Stimulated activated CD4-positive, alpha-beta T cell treated with anti-CD3 and anti-CD28 coated beads, Interleukin-4, amount 100 ng/mL, for 24 hours (primary cell): ENCODE results near the gene DSCAML1.
"Not testable (repeated sequence)": the region's sequence is repeated elsewhere in the genome, so short reads cannot be mapped to it uniquely, and the experiment has no call there.

Experiments used
- DNase-seq: peaks from one replicate; pipeline ENCODE4 v3.0.0-alpha.2; 2020

Gene DSCAML1

DNA sequence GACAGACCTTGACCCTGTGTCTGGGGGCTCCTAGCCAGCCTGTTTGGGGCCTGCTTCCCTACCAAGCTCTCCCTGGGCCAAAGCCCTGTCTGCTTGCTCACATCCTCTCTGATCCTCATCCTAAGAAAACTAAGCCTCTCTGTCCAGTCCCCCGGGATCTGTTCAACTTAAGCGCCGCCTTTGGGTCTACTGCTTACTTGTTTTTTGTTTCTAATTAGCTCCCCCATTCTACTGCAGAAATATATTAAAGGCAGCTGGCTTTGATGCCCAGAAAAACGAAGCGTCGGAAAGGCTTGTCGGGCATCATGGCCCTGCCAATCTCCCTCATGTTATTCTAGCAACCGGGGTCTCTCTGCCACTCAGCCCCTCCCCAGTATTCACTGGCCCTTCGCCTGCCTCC lies 3.4 kb downstream of the DSCAML1 start:
- no peak for DNase-seq

DNA sequence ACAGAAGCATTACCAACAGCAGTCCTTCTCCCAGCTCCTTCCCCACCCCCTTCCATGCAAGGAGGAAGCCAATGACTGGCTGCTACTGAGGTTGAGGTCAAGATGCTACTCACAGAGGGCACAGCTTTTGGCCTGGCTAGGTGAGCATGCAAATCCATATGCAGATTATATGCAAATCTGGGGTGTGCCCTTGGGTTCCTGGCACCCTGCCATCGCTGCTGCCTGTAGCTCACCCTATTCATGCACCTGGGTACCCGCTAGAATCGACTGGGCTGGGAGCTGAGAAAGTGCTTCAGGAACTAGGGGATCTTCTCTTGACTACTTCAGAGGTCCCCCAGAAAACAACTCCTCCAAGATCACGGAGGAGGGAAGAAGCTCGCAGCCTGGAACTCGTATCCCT lies 4.0 kb downstream of the DSCAML1 start:
- no peak for DNase-seq

DNA sequence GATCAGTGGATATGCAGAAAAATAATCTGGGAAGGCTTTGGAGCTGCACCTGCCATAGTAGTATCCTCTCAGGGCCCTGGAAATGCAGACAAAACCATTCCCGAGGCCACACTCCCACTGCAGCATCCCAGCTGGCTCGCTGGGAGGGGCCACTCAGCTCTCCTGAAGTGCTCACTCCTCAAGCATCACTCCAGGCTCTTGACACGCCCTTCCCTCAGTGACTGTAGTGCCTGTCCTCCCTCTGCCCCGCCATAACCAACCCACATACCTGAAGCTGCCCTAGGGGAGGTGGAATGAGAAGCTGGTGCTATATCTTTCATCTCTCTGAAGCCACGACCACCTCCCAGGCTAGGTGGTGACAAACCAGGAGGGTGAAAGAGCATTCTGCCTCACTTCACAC lies 4.8 kb downstream of the DSCAML1 start:
- DNase-seq: no peak

DNA sequence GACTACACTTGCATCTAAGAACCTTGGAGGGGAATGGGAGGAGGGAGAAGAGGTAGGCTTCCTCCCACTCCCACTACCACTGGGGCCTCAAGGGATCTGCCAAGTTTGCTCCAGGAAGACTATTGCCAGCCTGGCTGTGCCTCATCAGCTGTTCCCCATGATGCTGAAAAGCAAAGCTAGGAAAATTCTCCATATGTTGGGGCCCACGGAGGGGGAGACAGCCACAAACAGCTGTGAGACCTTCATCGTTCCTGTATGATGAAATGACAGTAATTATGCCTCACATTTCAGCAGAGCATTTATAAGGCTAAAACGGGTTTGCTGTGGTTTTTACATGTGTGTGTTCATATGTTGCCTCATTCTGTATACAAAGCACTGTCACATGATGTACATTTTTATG lies 6.7 kb downstream of the DSCAML1 start:
- no peak for DNase-seq

DNA sequence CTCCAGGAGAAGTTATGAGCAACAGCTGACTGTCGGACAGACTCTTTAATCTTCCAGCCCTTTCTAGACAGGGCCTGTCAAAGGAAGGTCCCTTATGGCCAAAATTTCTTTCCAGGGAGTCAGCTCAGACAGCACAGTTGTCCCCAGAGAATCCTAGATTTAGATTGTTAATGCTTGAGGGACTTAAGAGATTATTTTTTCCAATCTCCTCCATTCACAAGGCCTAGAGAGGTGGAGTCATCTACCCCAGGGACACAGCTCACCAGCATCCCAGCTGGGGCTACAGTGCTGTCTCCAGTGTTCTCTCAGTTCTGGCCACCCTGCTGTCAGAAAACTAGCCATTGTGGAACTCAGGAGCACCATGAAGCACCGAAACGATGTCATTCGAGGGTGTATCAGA lies 7.8 kb downstream of the DSCAML1 start:
- no peak for DNase-seq

DNA sequence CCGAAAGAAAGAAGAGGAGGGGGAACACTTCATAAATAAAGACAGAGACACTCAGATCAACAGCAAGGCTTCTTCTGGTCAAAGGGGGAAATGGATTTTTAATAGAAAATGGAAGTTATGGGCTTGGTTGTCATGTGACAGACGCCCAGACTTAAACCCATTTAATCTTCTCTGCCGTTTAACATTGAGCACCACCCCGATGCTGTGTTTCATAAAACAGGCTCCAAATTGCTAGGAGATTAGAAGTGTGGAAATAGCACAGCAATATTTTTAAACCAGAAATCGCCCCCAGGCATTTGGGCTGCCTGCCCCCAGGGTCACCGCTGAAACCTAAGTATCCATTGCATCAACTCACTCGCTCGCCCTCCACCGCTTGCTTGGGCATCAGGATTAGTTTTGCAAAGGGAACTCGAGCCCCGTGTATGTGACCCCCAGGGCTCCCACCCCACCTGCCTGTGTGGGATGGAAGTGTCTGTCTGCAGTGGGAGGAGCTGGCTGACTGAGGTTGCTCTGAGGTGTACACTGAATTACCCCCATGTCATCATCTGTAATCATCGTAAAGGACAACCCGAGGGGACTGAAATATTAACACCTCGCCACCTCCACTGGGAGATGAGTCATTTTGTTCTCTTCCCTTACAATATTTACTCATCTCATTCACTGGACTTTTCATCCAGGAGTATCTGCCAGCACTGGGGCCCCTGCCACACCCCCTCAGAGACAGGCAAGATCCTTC lies 10.7 kb downstream of the DSCAML1 start:
- no peak for DNase-seq

DNA sequence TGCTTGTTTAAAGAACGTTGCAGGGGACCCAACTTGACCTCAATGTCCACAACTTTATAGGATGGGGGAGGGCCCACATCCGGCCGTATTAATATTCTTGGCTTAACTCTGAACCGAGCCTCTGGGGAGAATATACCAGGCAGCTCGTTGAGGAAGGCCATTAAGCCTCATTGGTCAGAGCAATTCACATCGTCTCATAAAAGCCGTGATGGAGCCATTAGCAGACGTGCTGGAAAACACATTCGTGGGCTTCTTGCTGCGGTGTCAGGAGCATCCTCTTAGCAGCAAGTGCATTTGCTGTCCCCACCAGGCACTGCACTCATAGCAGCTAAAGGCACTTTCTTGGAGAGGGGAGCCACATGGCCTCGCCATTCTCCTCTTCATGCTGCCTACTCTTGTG lies 14.9 kb downstream of the DSCAML1 start:
- no peak for DNase-seq

DNA sequence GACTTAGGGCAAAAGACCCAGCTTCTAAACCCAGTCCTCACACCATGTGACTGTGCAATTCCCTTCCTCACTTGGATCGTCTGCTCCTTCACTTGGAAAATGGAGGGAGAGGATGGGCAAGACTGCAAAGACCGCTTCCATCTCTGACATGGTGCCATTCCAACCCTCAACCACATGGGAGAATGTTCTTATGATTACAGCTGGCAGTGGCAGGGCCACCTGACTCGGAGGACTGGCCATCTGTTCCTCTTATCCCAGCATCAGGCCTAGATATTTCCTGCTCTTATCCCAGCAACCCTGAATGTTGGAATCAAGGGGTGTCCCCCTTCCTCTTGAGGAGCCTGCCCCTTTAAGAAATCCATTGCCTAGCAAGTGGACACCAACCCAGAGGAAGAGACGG lies 15.4 kb downstream of the DSCAML1 start:
- DNase-seq: no peak

DNA sequence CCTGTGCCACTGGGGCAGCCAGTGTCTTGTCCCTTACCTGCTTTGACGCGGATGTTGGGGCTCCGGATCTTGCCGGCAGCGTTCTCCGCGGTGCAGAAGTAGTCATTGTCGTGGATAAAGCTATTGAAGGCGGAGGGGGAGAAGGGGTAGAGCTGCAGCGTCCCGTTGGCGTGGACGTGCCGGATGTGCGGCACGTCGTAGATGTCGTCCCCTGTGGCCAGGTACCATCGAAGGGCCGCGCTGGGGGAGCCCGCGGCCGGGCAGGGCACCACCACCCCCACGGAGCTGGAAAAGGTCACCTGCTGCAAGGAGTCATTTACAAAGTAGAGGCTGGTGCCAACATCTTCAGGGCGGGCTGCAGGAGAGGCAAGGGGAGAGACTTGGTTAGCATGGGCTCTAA lies 16.6 kb downstream of the DSCAML1 start:
- no peak for DNase-seq

DNA sequence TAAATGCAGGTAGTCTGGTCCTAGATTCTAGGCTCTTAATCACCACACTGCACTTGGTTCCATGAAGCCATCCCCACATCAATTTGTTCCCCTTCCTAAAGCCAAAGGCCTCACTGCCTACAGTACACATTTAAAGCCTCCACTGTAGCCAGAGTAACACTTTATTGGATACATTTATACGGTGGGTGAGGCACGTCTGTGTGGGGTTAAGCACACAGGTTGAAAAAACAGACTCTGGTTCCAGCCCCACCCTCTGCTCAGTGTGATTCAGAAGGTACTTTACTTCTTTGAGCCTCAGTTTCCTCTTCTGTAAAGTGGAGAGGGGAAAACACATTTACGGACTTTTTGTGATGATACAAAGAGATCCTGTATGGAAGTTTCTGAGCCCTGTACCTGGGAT lies 22.5 kb downstream of the DSCAML1 start:
- DNase-seq: no peak

DNA sequence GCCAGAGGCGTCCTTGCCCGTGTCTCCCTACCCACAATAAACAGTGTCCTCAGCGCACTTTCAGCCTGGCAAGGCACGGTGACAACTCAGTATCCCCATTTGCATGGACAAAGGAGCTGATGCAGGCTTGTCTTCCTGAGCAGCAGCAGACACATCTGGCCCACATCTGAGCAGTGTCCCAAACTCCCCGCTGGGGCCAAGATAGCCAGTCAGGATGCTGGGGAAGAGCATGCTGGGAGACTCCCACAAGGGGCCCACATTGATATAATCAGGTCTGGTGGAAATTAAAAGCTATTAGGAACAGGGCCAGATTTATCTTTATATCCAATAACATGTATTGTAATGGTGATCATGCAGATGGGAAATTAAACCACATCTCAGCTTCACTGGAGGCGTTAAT lies 24.7 kb downstream of the DSCAML1 start:
- no peak for DNase-seq

DNA sequence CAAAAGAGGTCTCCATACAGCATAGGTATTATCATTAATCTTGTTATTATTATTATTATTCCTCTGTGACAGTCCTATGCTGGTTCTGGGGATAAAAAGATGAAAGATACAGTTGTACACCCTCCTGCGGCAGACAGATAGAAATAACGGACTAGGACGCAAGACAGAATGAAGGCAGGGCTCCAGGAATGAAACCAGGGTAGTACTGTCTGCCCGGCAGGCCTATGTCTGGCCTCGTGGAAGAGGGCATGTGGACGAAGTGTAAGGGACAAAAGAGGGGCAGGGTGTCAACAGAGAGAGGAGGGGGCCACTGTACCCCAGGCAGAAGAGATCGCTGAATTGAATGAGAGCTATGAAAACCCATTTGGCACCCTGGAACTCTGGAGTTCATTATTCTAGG lies 25.2 kb downstream of the DSCAML1 start:
- no peak for DNase-seq

DNA sequence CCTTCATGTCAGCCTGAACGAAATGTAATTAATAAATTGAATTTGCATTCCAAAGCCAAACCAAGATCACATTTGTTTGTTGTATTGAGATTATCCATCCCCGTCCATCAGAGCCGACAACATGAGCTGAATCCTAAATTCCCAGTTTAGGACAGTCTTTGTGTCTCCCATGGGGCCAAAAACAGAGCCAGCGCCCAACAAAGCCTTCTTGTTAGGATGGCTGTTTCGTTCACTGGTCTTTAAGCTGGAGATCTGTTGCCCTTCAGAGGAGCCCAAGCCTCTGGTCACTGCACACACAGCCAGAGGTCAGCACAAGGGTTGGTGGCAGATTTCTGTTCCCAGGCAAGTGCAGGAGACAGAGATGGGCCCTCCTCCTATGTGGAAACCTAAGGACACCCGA lies 25.8 kb downstream of the DSCAML1 start:
- no peak for DNase-seq

DNA sequence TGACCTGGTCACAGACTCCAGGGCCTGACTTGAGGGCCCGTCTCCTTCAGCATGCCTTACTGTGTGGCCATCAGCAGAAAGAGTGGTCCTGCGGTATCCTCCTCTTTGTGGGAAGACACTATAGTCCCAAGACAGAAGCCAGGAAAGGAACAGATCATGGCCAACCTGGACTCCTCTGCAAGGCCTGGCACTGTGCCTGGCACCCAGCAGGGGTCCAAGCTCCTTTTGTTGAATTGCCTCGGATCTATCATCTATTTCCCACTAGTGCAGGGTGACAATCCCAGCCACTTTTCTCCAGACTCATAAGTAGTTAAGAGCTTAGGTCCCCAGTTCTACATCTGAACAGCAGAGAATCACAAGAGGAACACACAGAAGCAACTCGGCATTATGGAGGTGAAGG lies 27.0 kb downstream of the DSCAML1 start:
- DNase-seq: no peak

DNA sequence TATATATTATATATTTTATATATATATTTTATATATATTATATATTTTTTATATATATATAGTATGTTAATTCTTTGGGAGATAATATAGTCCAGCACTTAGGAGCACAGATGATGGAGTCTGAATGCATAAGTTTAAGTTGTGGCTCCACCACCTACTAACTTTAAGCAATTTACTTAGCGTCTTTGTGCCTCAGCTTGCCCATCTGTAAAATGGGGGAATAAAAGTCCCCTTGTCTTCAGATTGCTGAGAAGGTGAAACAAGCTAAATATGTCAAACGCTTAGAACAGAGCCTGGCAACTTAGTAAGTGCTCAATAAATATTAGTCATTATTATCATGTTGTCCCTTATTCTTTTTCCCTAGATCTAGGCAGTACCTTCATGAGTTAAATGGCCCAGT lies 27.5 kb downstream of the DSCAML1 start:
- DNase-seq: no peak

DNA sequence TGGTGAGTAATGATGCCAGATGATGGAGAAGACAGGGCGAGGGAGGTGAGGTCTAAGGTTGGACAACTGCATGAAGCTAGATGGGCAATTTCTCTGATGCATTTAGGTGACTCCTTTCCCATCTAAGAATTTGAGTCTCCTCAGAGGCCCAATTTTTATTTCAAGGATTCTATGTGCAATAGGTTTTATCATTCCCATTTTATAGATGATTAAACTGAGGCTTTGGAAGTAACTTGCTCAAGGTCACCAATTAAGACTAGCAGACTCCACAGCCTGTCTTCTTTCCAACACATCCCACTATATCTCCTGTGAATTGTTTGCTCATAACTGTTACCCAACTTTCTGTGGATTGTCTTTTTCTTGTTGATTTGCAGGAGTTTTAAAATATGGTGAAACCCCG lies 28.5 kb downstream of the DSCAML1 start:
- no peak for DNase-seq

DNA sequence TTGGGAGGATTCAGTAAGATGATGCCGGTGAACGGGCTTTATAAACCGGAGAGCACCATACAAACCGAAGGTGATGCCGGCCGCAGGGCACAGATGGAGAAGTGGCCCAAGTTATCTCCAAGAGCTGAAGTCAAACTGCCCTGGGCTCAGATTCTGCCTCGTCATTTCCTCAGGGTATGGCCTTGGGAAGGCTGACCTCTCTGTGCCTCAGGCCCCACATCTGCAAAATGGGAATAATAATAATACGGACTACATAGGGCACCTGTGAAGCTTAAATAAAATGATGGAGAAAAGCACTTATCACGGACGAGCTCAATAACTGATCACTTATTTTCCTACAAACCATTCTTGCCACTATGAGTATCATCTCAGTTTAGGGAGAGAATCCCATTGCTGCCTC lies 29.9 kb downstream of the DSCAML1 start:
- DNase-seq: no peak

DNA sequence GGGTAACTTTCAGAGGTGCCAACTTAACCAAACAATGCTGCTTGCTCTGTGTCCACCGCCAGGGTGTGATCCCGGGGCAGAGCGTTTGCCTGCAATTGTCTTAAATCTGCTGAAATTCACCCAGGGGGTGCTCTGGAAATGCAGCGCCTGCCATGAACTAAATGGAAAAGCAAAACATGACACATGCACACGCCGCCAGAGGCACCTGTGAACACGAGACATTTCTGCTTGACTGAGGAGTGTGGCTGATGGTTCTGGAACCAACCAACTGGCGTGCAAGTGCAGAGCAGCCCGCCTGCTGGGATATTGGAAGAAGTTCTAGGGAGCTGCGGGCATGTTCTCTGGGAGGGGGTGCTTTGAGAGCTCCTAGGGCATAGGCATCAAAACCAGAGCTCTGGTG lies 30.4 kb downstream of the DSCAML1 start:
- no peak for DNase-seq

DNA sequence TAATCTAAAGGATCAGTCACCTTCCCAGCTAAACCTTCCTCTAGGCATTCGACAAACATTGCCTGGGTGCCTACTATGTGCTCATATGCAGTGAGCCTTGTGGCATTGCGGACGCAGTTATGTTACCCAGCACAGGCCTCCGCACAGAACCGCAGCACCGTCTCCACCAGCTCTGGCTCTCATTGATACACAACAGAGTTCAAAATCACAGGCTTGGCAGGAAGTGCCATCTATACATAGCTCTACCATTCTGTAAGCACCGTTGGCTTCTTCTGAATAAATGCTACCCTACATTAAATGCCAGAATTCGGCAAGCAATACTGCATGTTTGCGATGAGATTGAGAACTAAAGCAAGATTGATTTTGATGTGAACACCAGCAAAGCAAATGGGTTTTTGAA lies 31.0 kb downstream of the DSCAML1 start:
- DNase-seq: no peak

DNA sequence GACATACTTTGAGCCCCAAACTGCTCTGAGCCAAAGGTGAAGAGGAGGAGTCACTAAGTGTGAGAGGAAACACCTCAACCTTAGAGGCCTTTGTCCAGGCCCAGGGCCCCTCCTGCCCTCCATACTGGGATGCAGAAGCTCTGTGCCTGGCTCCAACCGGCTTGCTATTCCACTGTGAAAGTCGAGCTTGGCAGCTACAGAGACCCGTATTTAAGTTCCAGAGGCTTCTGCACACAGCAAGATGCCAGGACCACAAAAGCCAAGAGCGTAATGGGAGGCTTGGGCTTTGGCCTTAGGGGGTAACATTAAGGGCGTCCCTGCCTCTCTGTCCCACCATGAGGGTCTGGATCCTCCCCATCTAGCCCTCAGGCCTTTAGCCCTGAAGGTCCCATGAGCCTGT lies 31.9 kb downstream of the DSCAML1 start:
- no peak for DNase-seq

DNA sequence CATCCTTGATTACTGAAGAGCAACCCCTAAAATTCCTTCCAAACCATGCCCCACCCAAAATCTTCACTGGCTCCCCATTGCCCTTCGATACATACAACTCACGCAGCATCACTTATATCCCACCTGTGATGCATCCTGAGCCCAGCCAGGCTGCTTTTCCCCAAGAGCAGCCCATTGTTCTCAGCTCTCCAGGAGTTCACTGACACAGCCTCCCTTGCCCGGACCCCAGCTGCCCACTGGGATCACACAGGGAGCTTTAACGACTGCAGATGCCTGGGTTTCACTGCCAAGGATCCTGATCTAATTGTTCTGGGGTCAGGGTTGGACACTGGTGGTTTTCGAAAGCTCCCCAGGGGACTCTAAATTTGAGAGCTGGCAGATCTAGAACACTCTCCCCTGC lies 33.6 kb downstream of the DSCAML1 start:
- not testable (repeated sequence) for DNase-seq

DNA sequence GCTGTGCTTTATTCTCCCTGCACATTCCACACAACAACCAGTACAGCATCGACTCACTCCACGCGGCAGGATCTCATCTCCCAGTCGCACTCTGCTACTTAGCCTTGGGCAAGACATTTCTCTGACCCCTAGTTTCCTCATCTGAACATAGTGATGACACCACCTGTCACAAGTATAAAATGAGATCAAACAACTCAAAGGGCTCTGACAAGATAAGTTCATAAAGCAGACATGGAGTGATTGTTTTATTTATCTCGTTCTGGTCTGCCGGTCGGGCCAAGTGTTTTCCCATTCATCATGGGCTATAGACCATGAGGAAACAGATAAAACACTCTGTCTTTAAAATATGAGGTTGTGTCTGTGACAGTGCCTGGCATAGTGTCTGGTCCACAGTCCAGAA lies 35.0 kb downstream of the DSCAML1 start:
- DNase-seq: no peak

DNA sequence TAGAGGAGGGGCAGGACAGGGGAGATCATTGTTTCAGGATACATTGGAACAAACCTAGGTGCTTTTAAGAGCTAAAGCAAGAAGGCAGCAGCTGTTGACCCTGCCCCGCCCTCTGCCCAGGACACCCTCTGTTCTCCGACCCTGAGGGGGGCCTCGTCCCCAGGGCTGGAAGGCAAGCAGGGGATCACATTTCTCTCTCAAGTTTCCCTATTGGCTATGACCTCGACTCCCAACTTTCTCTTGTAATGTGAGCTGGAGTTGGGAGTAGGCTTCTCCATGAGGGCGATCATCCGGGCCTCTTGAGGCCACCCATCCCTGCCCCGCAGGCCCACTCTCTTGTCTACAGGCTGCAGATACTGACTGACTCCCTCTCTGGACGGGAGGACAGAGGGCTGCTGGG lies 37.7 kb downstream of the DSCAML1 start:
- DNase-seq: no peak

DNA sequence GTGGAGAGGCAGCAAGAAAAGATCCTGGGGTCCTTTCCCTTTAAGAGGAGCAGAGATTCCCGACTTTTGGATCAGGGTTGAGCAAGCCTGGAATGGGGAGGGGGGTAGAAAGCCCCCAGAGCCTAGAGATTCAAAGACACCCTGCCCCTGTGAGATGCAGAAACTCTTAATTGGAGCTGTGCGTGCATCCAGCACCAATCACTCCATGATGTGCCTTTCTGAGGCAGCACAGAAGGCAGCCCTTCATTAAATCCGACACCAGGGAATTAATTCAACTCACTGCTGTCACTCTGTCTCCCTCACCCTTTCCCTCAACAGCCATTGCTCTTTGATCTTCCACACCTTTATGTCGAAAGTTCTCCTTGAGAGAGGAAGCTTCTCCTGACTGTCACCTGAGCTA lies 43.0 kb downstream of the DSCAML1 start:
- no peak for DNase-seq

DNA sequence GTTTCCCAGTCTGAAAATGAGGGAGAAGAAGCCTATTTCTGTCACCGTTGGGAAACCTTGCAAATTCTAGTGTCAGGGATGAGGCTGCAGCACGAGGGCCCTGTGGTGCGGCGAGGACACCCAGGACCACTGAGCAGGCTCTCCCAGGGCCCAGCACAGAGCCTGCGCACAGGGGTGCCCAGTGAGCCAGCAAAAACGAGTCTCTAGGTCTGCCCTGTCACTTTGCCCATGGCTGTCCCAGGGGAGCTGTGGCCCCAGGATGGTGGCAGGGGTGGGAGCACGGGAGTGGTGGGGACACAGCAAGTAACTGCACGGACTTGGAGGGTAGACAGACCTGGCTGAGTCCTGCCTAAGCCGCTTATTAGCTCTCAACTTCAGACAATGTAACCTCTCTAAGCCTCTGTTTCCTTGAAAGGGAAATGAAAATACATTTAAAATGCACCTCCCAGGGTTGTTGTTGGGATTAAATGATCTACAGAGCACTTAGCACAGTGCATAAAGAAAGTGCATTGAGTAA lies 44.2 kb downstream of the DSCAML1 start:
- DNase-seq: no peak
